Stimulated activated CD4-positive, alpha-beta T cell treated with anti-CD3 and anti-CD28 coated beads, Interleukin-4, amount 100 ng/mL, for 24 hours (primary cell): Measurements from ENCODE around the gene TRIM36.

Source experiments
- DNase-seq: peaks from one replicate; pipeline ENCODE4 v3.0.0-alpha.2; 2020

TRIM36 gene

DNA sequence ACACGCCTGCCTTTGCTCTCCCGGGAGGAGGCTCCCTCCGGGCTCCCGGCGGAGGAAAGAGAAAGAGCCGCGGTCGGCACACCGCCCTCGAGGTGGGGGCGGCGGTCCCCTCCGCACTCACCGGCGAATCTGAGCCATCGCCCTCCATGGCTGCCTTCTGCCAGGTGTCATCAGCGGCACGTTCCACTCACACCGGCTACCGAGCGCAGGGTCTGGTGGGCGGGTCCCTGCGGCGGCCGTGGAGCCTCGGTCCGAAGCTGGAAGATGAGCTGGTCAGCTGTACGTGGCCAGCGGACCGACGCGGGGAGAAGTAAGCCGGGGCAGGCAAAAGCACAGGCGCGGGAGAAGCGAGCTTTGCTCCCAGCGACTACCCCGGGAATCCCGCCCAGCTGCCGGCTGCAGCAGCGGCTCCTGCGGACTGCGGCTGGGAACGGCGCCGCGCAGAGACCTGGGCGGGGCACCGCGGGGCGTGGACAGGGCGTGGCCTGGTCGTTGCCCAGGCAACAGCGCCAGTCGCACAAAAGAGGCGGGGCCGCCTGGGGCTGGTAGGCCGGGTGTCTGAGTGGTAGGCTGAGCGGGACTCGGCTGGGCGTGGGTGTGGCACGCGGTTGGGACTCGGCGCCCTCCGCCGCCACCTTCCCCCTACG lies at the start of gene TRIM36:
Gene TRIM36, minus strand, starts transcription at position 422 of the 647 bp plus-strand sequence. Its CDS starts 274 bp downstream, at position 148.
- DNase-seq: peak; percentile 89

- no peak for DNase-seq
These were observed 44.8 kb upstream of the TRIM36 start for GRCh38 chr5:115214541-115214940.

DNA sequence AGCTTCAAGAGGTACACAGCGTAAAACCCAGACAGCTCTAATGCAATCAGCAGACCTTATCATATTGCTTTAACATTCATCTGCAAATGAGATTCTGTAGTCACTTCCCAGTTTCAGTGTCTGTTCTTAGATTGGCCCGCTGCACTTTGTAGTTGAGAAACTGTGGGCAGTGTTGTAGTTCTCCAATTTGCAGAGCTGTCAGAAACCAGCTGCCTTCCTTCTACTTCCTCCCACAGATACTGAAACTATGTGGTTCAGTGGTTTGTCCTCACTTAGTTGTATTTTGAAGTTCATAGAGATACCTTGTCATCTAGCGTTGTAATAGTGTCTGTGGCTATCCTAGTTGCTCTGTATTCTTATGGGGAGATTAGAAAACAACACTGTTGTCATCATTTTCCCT lies 39.6 kb upstream of the TRIM36 start:
- DNase-seq: peak; percentile 65

DNA sequence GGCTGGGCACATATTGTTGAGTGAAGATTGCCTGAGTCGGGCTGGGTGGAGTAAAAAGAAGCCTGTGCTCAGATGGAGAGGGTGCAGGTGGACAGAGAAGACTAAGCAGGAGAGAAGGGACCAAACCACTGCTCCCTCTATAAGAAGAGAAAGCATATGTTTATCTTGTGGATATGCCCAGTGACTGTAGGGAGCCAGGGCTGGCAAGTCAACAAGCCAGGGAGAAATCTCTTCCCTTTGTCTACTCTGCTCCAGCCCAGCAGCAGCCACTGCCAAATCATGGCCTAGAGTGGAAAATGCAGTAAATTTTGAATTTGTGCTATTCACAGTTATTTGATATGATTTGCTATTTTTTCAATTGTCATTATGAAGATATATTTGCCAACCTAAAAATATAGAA lies 33.2 kb upstream of the TRIM36 start:
- DNase-seq: no peak

DNA sequence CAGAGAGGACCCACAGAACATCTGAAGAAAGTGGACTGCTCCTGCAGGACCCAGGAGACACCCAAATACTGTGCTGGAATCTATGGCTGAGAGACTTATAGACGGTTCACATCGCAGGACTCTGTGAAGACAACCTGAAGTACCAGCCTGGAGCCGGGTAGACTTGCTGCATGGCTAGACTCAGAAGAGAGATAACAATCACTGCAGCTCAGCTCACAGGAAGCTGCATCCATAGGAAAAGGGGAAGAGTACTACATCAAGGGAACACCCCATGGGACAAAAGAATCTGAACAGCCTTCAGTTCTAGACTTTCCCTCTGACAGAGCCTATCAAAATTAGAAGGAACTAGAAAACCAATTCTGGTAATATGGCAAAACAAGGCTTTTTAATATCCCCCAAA lies 26.5 kb upstream of the TRIM36 start:
- no peak for DNase-seq

DNA sequence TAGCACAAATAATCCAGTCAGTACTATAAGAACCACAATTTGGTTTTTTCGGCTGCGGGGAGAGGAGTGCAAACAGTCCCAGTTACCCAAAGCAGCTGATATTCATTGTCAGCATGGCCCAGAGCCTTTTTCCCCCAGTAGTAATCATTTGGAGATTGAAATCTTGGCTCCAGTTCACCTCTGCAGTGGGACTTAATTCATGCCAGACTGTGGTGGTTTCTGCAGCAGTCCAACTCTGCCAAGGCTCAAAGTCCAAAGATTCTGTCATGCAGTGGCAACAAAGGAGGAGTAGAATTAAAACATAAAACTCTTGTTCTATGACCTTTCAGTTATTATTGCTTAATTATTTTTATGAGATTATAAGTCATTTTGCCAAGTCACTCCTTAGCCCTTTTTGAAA lies 25.0 kb upstream of the TRIM36 start:
- no peak for DNase-seq

DNA sequence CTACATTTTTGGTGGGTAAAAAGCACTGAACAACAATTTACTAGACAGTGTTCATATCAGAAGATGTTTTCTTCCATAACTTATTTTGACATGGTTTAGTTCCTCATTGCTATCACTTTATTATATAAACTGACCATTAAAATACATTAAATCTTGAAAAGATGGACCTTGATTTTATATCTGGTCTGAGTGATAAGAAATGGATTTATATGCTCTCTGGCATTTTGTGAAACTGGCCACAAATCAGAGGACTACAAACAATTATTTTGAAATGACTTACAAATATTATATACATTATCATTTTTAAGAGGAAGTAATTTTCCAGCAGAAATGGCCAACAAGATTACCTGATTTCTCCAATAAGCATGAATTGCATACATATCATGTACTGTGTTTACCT lies 23.6 kb upstream of the TRIM36 start:
- DNase-seq: no peak

DNA sequence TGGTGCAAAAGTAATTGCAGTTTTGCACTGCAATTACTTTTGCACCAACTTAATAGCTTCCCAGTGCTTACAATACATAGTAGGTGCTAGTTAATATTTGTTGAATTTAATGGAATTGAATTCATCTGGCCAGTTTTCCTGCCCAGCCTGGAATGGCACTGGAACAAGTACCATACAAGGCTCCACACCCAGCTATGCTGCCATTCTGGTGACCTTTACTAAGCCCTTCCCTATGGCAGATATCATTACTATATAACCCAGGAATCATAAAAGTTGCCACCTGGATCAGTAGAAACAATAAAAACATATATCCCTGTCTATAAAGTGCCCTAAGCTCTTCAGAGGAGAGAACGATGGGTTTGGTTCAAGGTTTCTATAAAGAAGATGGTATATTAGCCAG lies 22.4 kb upstream of the TRIM36 start:
- DNase-seq: no peak

- DNase-seq: no peak
These were observed 21.8 kb upstream of the TRIM36 start for GRCh38 chr5:115191474-115192031.

GRCh38 chr5:115190388-115190787 lies 20.7 kb upstream of the TRIM36 start:
- DNase-seq: no peak

GRCh38 chr5:115189866-115190265 lies 20.2 kb upstream of the TRIM36 start:
- DNase-seq: no peak

GRCh38 chr5:115186794-115187193 lies 17.1 kb upstream of the TRIM36 start:
- no peak for DNase-seq

DNA sequence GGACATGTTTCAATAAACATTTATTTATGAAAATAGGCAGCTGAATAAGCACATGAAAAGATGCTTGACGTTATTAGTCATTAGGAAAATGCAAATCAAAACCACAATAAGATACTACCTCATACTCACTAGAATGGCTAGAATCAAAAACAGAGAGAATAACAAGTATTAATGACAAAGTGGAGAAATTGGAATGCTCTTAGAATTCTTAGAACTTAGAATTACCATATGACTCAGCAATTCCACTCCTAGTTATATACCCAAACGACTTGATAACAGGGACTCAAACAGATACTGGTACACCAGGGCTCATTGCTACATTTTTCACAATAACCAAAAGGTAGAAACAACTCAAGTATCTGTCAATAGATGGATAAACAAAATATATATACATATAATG lies 15.1 kb upstream of the TRIM36 start:
- no peak for DNase-seq

- DNase-seq: no peak
These were observed 12.0 kb upstream of the TRIM36 start for GRCh38 chr5:115181757-115182156.

- peak; percentile 10 for DNase-seq
These were observed 10.5 kb upstream of the TRIM36 start for GRCh38 chr5:115180165-115180709.

- no peak for DNase-seq
These were observed 9.9 kb upstream of the TRIM36 start for GRCh38 chr5:115179394-115180164.

DNA sequence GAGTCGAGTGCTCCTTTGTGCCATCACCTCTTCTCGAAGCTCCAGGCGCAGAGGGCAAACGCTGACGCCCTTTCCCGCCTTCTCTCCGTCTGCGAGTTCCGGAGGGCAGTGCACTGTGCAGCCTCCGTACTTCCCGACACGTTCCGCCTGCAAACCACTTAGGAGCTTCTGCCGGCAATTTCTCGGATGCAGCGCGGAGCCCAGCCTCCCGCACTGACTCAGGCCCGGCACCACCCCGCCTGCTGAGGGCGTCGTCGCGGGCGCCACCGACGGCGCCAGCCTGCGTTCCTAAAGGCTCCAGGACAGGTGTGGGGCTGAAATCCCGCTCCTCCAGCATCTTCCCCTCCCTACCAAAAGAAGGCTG lies 9.3 kb upstream of the TRIM36 start:
- DNase-seq: no peak

DNA sequence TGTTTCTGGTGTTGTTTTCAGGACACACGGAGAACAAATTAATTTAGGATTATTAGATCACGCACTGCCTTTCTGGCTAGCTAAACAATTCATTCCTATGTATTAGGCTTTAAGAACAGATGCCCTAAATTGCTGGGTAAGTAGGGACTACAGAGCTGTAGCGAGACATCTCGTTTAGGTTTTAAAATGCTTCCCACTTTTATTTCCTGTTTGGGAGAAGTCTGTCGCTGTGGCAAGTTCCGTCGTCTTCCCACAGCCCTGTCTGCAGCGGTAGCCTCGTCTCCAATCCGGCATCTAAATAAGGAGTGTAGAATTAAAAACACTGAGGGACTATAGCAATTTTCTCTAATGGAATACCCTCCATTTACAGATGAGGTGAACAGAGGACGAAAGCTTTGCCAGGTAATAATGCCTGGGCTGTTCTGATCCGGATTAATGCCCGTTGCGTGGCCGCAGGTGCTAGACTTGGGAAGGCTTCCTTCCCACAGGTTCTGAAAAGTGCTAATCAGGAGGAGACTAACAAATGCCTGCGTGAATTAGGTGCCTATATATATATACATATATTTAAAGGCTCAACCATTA lies 1.3 kb upstream of the TRIM36 start:
- DNase-seq: no peak

DNA sequence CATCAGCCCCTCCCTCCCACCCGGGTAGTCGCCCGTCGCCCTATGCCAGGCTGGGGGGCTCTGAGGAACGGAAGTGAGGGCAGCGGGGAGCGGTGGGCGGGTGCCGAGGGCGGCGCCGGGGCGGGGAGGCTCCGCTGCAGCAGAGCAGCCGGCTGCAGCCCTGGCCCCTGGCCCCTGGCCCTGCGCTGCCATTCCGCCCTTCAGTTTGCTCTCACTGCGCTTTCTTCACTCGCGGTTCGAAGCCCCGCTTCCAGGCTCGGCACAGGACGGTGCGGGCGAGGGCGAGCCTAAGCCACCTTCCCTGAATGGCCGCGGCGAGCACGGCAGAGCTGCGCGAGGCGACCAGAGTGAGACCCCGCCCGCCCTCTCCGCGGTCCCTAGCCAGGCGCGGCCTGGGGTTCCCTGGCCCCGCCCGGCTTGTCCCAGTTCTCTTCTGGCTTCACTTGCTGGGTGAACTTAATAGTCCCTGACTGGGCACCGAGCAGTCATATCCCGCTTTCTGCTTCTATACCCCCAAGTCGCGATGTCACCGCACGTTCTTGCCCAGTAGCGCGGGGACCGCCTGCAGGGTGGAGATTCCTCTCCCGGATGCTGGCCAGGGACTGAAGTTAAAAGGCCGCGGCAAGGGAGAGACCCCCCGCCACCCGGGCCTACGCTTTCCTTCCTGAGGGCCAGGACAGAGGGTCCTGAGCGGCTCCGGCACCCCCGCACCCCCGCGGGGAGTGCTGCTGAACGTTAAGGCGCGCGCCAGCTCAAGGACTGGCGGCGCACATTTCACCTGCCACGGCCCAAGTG lies 623 bp upstream of the TRIM36 start:
- DNase-seq: no peak

GRCh38 chr5:115168829-115169486 lies 750 bp downstream of the TRIM36 start:
- no peak for DNase-seq

DNA sequence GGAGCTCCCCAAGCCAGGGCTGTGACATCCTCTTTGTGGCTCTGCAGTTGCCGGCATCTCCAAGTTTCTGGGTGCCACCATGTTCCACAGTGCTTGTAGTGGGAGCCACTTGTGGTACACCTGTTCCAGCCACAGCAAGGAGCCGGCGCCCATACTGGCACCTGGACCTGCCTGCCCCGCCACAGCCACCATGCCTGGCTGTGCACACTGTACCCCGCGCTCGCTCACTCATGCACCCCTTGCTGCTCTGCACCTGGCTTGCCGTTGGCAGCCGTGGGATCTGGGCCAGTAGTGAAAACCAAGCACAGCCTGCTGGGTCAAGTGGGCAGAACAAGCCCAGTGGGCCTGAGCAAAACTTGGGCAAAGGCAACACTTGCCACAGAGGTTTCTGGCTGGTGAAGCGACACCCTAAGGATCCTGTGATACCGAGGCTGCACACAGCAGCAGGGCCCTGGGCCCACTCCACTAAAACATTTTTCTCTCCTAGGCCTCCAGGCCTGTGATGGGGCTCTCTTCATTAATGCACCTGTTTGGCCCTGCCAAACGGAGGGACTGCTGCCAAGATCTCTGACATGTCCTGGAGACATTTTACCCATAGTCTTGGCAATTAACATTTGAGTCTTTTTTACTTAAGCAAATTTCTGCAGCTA lies 2.8 kb downstream of the TRIM36 start:
- no peak for DNase-seq

- no peak for DNase-seq
These were observed 3.9 kb downstream of the TRIM36 start for GRCh38 chr5:115165790-115166189.
